HepG2 (cell line): ENCODE measurements around the gene ZNF638. TPM values are rescaled to one million over a fixed set of nuclear protein-coding genes. Genes with fewer than 3 reads are reported as not detected.

Experiments
- ARNTL ChIP-seq: sonication (generic); formaldehyde crosslinking; IDR thresholded peaks from 2 replicates; pipeline ENCODE4 v1.4.0; 2020; ENCODE audit warnings: mild to moderate bottlenecking, missing genetic modification reagents
- ASH2L ChIP-seq: fragments of 300-600, 200-600 bp; sonication (generic); IDR thresholded peaks from 2 replicates; pipeline ENCODE4 v1.7.0; 2017; ENCODE audit warnings: low read depth, mild to moderate bottlenecking, moderate library complexity, mixed read lengths, low read length; ENCODE audit not compliant: insufficient read length
- ELF3 ChIP-seq: IDR thresholded peaks from 2 replicates; pipeline ENCODE4 v1.6.1; 2016; ENCODE audit warnings: missing genetic modification reagents, missing compliant biosample characterization
- ELF4 ChIP-seq: sonication (generic); formaldehyde crosslinking; IDR thresholded peaks from 2 replicates; pipeline ENCODE4 v1.5.0; 2020; ENCODE audit warnings: missing genetic modification reagents, mild to moderate bottlenecking, moderate library complexity, borderline replicate concordance
- ESRRA ChIP-seq: sonication (generic); formaldehyde crosslinking; IDR thresholded peaks from 2 replicates; pipeline ENCODE4 v1.5.1; 2020; ENCODE audit warnings: mild to moderate bottlenecking, low read depth, missing genetic modification reagents
- EZH2 ChIP-seq: conservative IDR thresholded peaks from 2 replicates; pipeline ENCODE4 v1.6.1; 2012; ENCODE audit warnings: mild to moderate bottlenecking, low read depth, low read length, moderate library complexity
- HIVEP1 ChIP-seq: sonication (generic); formaldehyde crosslinking; IDR thresholded peaks from 2 replicates; pipeline ENCODE4 v1.4.0; 2020; ENCODE audit warnings: mild to moderate bottlenecking, missing genetic modification reagents
- HNF4A ChIP-seq: sonication (generic); formaldehyde crosslinking; IDR thresholded peaks from 2 replicates; pipeline ENCODE4 v1.4.0; 2020; ENCODE audit warnings: missing genetic modification reagents
- HOXA9 ChIP-seq: sonication (generic); formaldehyde crosslinking; IDR thresholded peaks from 2 replicates; pipeline ENCODE4 v1.8.1; 2022; ENCODE audit warnings: missing genetic modification reagents, mild to moderate bottlenecking, moderate library complexity, borderline replicate concordance
- IRF2 ChIP-seq: IDR thresholded peaks from 2 replicates; pipeline ENCODE4 v1.6.1; 2018; ENCODE audit warnings: missing genetic modification reagents, missing compliant biosample characterization
- RBAK ChIP-seq: sonication (generic); formaldehyde crosslinking; IDR thresholded peaks from 2 replicates; pipeline ENCODE4 v1.5.1; 2020; ENCODE audit warnings: mild to moderate bottlenecking, missing genetic modification reagents
- RBM22 ChIP-seq: fragments of 200-400 bp; formaldehyde crosslinking; optimal IDR thresholded peaks from 2 replicates; pipeline ENCODE3; 2017; ENCODE audit warnings: mild to moderate bottlenecking, low read length, moderate library complexity
- RFXANK ChIP-seq: IDR thresholded peaks from 2 replicates; pipeline ENCODE4 v1.6.1; 2016
- SP5 ChIP-seq: IDR thresholded peaks from 2 replicates; pipeline ENCODE4 v1.6.1; 2016; ENCODE audit warnings: low read depth, borderline replicate concordance
- SRY ChIP-seq: sonication (generic); formaldehyde crosslinking; IDR thresholded peaks from 2 replicates; pipeline ENCODE4 v1.8.0; 2022; ENCODE audit warnings: mild to moderate bottlenecking, missing genetic modification reagents
- SUZ12 ChIP-seq: fragments of 150-350 bp; IDR thresholded peaks from 2 replicates; pipeline ENCODE4 v1.6.1; 2014; ENCODE audit warnings: low read depth, low read length
- ZBTB8A ChIP-seq: sonication (generic); formaldehyde crosslinking; IDR thresholded peaks from 2 replicates; pipeline ENCODE4 v1.4.0; 2020; ENCODE audit warnings: mild to moderate bottlenecking, low read depth, missing genetic modification reagents, borderline replicate concordance
- ZNF232 ChIP-seq: sonication (generic); formaldehyde crosslinking; IDR thresholded peaks from 2 replicates; pipeline ENCODE4 v1.4.0; 2020; ENCODE audit warnings: missing genetic modification reagents, borderline replicate concordance
- ZNF530 ChIP-seq: sonication (generic); formaldehyde crosslinking; IDR thresholded peaks from 2 replicates; pipeline ENCODE4 v1.5.0; 2020; ENCODE audit warnings: low read depth, mild to moderate bottlenecking, missing genetic modification reagents
- ZNF558 ChIP-seq: sonication (generic); formaldehyde crosslinking; IDR thresholded peaks from 2 replicates; pipeline ENCODE4 v1.9.0; 2022; ENCODE audit warnings: mild to moderate bottlenecking, missing genetic modification reagents, borderline replicate concordance
- ZNF644 ChIP-seq: IDR thresholded peaks from 2 replicates; pipeline ENCODE4 v1.6.1; 2016; ENCODE audit warnings: low read depth
- polyA plus RNA-seq, 8 experiments: library from polyadenylated mRNA; depleted of rRNA in 3 of 8; stranded (reverse) in 7 of 8; unstranded in 1 of 8; fragments of >200 nt; fragmentation: Illumina TruSeq in 4 of 8; extraction: Trizol in 4 of 8; gene quantifications; 2 replicates each; pipeline versions ENCODE4 v1.2.1 to v1.2.3, GENCODE V29; 2011 to 2016; ENCODE audit warnings: low read depth in 4 of 8, missing spikeins in 1 of 8, mixed read lengths in 1 of 8; ENCODE audit not compliant: insufficient read depth in 1 of 8
- total RNA-seq, 5 experiments: library from RNA; depleted of rRNA; stranded (reverse); fragments of >200 nt; fragmentation: Illumina TruSeq; extraction: Trizol; gene quantifications; 2 replicates each; pipeline ENCODE4 v1.2.3, GENCODE V29; 2016; ENCODE audit warnings: low read depth in 1 of 5
- TF ChIP-seq, protein P1 (sequence below): sonication (generic); formaldehyde crosslinking; IDR thresholded peaks from 2 replicates; pipeline ENCODE4 v1.8.0; 2023; ENCODE audit warnings: mild to moderate bottlenecking, missing genetic modification reagents
- TF ChIP-seq, protein P2 (sequence below): sonication (generic); formaldehyde crosslinking; IDR thresholded peaks from 2 replicates; pipeline ENCODE4 v1.4.0; 2020; ENCODE audit warnings: missing genetic modification reagents
- TF ChIP-seq, protein P3 (sequence below): sonication (generic); formaldehyde crosslinking; IDR thresholded peaks from 2 replicates; pipeline ENCODE4 v1.4.0; 2020; ENCODE audit warnings: mild to moderate bottlenecking, low read depth, missing genetic modification reagents
- TF ChIP-seq, protein P4 (sequence below): sonication (generic); formaldehyde crosslinking; IDR thresholded peaks from 2 replicates; pipeline ENCODE4 v1.5.1; 2020; ENCODE audit warnings: mild to moderate bottlenecking, missing genetic modification reagents, borderline replicate concordance

The ZNF638 gene
- total and polyA plus RNA-seq, 2 of the 13 experiments (the other 11 are each of a cell fraction or from before 2014, with no cell fraction given), result 92.7 to 144 TPM

DNA sequence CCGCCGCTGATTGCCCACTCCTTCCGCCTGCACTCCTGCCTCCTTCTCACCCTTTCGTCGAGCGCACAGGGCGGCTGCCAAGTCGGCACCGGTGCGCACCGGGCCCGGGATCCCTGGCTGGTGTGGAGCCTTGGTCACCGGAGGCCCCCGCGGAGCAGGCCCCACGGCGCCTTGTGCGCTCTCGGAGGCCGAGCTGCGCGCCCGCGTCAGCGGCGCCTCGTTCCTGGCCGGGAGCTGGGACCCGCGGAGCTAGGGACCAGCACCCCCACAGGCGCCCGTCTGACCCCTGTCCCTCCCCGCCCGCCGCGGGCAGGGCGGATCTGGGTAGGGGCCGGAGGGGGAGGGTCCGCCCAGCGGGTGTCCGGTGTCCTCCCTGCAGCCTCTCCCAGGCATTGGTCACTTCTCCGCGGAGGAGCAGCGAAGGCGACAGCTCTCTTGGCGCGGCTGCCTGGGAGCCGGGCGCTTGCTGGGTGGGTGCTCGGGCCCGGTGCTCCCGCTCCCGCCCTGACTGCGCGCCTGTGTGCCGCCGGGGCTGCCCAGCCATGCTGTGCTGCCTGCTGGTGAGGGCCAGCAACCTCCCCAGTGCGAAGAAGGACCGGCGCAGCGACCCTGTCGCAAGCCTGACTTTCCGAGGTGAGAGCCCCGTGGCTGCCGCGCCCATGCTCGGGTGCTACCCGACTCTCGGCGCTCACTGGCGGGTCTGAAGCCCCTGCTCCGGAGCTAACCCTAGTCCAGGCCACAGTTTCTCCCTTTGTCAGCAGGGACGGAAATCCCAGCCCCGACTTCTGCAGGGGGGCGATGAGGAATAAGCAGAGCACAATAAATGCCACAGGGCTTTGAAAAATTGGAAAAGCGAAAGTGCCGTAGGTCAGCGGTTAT lies 135.0 kb downstream of the ZNF638 start (continued):
- TF ChIP-seq, protein P1, sequence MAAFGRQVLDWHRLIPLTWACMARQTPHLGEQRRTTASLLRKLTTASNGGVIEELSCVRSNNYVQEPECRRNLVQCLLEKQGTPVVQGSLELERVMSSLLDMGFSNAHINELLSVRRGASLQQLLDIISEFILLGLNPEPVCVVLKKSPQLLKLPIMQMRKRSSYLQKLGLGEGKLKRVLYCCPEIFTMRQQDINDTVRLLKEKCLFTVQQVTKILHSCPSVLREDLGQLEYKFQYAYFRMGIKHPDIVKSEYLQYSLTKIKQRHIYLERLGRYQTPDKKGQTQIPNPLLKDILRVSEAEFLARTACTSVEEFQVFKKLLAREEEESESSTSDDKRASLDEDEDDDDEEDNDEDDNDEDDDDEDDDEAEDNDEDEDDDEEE (CRISPR knock-in tag), result 0 out of 2 replicates have a peak, but pooled peaks have one; percentile 3
- TF ChIP-seq SRY (CRISPR knock-in tag) (no peak), HOXA9 (CRISPR knock-in tag) (no peak), SUZ12 (no peak), ASH2L (peak; percentile 68), ELF4 (CRISPR knock-in tag) (no peak), ZBTB8A (CRISPR knock-in tag) (no peak), ELF3 (no peak), ZNF530 (no peak), SP5 (CRISPR knock-in tag) (no peak), ZNF232 (no peak), ZNF644 (CRISPR knock-in tag) (no peak), ZNF558 (CRISPR knock-in tag) (no peak; the same call in 1 of the 2 replicates), ESRRA (CRISPR knock-in tag) (no peak), RBAK (no peak), RFXANK (CRISPR knock-in tag) (no peak), ARNTL (CRISPR knock-in tag) (no peak), HIVEP1 (CRISPR knock-in tag) (no peak), RBM22 (no peak), IRF2 (CRISPR knock-in tag) (peak; percentile 40; the same call in 1 of the 2 replicates), HNF4A (CRISPR knock-in tag) (0 out of 2 replicates have a peak, but pooled peaks have one; percentile 2), EZH2 (0 out of 2 replicates have a peak, but pooled peaks have one; percentile 49)
- TF ChIP-seq, protein P2, sequence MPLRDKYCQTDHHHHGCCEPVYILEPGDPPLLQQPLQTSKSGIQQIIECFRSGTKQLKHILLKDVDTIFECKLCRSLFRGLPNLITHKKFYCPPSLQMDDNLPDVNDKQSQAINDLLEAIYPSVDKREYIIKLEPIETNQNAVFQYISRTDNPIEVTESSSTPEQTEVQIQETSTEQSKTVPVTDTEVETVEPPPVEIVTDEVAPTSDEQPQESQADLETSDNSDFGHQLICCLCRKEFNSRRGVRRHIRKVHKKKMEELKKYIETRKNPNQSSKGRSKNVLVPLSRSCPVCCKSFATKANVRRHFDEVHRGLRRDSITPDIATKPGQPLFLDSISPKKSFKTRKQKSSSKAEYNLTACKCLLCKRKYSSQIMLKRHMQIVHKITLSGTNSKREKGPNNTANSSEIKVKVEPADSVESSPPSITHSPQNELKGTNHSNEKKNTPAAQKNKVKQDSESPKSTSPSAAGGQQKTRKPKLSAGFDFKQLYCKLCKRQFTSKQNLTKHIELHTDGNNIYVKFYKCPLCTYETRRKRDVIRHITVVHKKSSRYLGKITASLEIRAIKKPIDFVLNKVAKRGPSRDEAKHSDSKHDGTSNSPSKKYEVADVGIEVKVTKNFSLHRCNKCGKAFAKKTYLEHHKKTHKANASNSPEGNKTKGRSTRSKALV (CRISPR knock-in tag), result peak; percentile 100
- TF ChIP-seq, protein P3, sequence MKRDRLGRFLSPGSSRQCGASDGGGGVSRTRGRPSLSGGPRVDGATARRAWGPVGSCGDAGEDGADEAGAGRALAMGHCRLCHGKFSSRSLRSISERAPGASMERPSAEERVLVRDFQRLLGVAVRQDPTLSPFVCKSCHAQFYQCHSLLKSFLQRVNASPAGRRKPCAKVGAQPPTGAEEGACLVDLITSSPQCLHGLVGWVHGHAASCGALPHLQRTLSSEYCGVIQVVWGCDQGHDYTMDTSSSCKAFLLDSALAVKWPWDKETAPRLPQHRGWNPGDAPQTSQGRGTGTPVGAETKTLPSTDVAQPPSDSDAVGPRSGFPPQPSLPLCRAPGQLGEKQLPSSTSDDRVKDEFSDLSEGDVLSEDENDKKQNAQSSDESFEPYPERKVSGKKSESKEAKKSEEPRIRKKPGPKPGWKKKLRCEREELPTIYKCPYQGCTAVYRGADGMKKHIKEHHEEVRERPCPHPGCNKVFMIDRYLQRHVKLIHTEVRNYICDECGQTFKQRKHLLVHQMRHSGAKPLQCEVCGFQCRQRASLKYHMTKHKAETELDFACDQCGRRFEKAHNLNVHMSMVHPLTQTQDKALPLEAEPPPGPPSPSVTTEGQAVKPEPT, result no peak
- TF ChIP-seq, protein P4, sequence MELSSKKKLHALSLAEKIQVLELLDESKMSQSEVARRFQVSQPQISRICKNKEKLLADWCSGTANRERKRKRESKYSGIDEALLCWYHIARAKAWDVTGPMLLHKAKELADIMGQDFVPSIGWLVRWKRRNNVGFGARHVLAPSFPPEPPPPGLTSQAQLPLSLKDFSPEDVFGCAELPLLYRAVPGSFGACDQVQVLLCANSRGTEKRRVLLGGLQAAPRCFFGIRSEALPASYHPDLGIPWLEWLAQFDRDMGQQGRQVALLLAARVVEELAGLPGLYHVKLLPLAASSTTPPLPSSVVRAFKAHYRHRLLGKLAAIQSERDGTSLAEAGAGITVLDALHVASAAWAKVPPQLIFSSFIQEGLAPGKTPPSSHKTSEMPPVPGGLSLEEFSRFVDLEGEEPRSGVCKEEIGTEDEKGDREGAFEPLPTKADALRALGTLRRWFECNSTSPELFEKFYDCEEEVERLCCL (CRISPR knock-in tag), result no peak
